Activated naive CD8-positive, alpha-beta T cell treated with anti-CD3 and anti-CD28 coated beads, Interleukin-2, amount 50 U/mL, for 16 hours (primary cell): ENCODE measurements around the gene NME7.
"Not testable (repeated sequence)": the region's sequence is repeated elsewhere in the genome, so short reads cannot be mapped to it uniquely, and the experiment has no call there.

Experiments used
- DNase-seq: peaks from one replicate; pipeline ENCODE4 v3.0.0-alpha.2; 2020; ENCODE audit warnings: low read depth, low spot score

NME7 gene

GRCh38 chr1:169342096-169342495 lies 25.5 kb downstream of the NME7 start:
- DNase-seq: not testable (repeated sequence)

- no peak for DNase-seq
Observed at GRCh38 chr1:169340882-169341281, 26.7 kb downstream of the NME7 start.

DNA sequence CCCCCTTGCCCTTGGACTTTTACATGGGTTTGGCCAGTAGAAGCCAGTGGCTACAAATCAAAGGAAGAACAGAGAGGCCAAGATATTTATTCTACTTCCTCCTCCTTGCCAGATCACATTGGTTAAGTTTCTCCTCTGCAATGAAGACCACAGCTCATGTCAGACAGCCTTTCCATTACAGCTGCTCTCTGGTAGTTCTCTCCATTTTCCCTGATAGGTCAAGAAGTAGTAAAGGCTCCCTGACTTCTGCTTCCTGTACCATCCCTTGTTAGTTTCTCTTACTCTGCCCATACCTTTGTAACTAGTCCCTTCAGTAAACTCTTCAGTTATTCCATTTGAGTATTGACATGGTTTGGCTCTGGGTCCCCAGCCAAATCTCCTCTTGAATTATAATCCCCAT lies 27.8 kb downstream of the NME7 start:
- DNase-seq: no peak

GRCh38 chr1:169338617-169339016 lies 29.0 kb downstream of the NME7 start:
- no peak for DNase-seq

- DNase-seq: not testable (repeated sequence)
Observed at GRCh38 chr1:169336947-169337715, 30.5 kb downstream of the NME7 start.

DNA sequence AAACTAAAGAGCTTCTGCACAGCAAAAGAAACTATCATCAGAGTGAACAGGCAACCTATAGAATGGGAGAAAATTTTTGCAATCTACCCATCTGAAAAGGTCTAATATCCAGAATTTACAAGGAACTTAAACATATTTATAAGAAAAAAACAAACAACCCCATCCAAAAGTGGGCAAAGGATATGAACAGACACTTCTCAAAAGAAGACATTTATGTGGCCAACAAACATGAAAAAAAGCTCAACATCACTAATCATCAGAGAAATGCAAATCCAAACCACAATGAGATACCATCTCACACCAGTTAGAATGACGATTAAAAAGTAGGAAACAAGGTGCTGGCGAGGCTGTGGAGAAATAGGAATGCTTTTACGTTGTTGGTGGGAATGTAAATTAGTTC lies 32.9 kb downstream of the NME7 start:
- DNase-seq: not testable (repeated sequence)

DNA sequence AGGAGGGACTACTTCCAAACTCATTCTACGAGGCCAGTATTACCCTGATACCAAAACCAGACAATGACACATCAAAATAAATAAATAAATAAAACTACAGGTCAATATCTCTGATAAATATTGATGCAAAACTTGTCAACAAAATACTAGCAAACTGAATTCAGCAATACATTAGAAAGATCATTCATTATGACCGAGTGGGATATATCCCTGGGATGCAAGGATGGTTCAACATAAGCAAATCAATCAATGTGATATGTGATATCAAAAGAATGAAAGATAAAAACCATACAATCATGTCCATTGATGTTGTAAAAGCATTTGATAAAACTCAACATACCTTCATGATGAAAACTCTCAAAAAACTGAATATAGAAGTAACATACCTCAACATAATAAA lies 36.7 kb downstream of the NME7 start:
- DNase-seq: no peak

DNA sequence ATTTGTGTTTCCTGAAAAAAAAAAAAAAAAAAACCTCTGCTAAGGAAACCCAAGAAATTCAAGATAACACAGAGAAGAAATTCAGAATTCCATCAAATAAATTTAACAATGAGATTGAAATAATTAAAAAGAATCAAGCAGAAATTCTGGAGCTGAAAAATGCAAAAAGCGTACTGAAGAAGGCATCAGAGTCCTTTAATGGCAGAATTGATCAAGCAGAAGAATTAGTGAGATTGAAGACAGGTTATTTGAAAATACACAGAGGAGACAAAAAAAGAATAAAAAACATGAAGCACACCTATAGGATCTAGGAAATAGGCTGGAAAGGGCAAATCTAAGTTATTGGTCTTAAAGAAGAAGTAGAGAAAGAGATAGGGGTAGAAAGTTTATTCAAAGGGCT lies 38.2 kb downstream of the NME7 start:
- DNase-seq: no peak

- no peak for DNase-seq
Observed at GRCh38 chr1:169327875-169328274, 39.7 kb downstream of the NME7 start.

GRCh38 chr1:169326956-169327268 lies 40.7 kb downstream of the NME7 start:
- DNase-seq: no peak

GRCh38 chr1:169326261-169326955 lies 41.2 kb downstream of the NME7 start:
- no peak for DNase-seq

- DNase-seq: no peak
Observed at GRCh38 chr1:169325117-169325516, 42.5 kb downstream of the NME7 start.

- DNase-seq: no peak
Observed at GRCh38 chr1:169322138-169322537, 45.5 kb downstream of the NME7 start.

DNA sequence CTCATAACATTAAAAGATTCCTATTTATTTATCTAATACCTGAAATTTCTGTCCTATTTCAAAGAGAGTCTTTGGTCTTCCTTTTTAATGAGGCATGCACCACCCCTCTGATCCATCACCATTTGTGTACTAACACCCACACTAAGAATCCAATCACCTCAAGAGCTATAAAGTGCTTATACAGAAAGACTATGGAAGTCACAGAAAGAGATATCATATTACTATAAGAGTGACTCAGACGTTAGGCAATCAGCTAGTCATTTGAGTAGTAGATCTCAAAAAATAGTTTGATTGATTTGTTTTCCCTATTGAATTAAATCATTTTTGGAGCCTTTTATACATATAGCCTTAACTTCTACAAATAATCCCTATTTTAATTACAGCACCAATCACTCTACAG lies 46.1 kb downstream of the NME7 start:
- no peak for DNase-seq

DNA sequence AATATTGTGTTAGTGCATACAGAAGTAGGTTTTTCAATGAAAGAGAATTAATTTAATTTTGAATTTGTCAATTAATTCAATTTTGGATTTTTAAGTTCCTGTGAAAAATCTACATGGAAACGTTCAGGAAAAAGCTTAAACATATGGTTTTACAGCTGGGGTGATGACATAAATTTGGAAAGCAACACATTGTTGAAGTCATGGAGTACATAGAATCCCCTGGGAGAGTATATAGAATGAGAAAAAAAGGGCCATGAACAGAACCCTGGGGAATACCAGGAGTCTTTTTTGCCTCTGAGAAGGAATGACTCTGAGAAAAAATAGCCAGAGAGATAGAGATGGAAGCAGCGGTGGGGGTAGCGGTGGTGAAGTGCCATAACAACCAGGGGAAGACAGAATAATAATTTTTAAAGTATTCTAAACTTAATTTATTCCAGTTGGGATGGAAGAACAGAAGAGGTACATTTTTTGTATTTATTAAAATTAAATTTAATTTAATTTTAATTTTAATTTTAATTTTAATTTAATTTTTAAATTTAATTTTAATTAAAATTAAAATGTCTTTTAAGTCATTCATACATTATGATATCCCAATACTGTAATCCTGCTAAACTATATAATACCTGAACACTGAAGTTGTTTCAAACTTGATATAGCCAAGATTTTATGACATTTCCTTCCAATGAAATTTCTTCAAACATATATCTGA lies 48.9 kb downstream of the NME7 start:
- DNase-seq: no peak

DNA sequence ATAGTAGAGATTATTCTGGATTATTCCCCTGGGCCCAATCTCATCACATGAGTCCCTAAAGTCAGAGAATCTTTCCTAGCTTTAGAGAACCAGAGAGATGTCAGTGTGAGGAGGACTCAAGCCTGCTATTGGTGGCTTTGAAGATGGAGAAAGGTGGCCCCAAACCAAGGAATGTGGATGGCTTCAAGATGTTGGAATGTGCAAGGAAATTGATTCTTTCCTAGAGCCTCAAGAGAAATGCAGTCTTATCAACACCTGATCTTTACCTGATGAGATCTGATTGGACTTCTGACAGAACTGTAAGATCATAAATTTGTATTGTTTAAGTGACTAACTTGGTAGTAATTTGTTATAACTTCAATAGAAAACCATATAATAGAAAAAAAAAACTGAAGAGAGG lies 51.0 kb downstream of the NME7 start:
- DNase-seq: no peak

- no peak for DNase-seq
Observed at GRCh38 chr1:169312084-169312954, 55.3 kb downstream of the NME7 start.

DNA sequence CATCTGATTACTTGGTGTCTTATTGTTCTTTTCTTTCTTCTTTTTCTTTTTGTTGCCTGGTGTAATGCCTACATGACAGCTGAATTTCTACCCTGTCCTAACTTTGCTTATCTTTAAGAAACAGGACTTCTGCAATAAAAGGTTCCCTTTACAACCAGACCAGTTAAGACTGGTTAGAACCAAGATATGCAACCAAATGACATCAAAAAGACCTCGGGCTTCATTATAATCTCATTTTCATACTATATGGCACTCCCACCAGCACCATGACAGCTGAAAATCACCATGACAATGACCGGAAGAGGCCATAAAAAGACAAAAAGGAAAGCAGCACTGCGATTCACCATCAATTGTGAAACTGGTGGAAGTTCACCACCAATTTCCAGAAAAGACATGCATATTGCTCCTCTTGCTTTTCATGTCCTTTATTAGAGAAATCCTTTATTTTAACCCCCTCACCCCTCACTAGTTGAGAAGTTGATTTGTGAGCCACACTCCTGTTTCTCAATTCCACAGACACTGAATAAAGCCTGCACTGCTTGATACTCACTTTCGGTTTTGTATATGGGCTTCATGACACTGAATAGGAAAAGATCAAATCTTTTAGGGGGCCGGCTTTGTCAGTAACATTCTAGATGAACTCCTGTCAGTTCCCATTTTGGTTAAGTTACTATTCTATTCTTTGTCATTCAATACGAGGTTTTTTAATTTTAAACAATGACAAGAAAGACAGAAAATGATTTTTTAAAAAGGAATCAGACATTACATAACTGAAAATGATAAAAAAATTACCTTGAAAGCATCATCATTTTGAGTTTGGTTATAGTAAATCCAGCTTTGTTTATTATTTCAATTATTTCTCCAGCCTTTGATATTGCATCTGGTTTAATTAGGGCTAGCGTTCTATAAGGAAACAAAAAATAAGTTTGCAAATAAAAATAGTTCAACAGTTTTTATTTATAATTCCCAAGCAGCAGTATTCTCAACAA lies 58.1 kb downstream of the NME7 start:
- no peak for DNase-seq

GRCh38 chr1:169308313-169309039 lies 59.1 kb downstream of the NME7 start:
- DNase-seq: no peak

DNA sequence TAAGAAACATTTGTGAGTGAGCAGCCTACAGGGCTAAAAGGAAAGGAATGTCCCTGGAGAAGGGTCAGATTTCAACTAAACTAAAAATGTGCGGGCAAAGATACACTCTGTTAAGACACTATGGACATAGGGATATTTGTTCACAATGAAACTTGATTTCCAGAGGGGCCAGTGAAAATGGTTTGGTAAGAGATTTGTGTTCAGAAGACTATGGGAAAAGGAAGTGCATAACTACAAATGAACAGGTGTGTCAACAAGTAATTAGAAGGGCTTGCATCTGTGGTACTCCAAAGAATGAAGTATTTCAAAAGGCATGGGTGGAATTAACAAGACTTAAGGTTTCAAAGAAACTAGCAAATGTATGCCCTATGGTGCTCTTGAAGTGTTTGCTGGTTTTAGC lies 60.4 kb downstream of the NME7 start:
- no peak for DNase-seq
